Renal cortex interstitium (tissue), 11 donors: ENCODE results near the gene MAGI2. TPM values are rescaled to one million over a fixed set of nuclear protein-coding genes. Genes with fewer than 3 reads are reported as not detected.

Experiments used
- DNase-seq, 11 donors: peaks; one replicate each; pipeline ENCODE4 v3.0.0-alpha.2; 2013; ENCODE audit warnings: low read depth in 9 of 11, low spot score in 4 of 11; ENCODE audit errors: extremely low read depth in 1 of 11
- polyA plus RNA-seq, 3 donors: library from polyadenylated mRNA; unstranded; fragments of 120-200 nt; gene quantifications; one replicate each; pipeline ENCODE4 v1.2.1, GENCODE V29; 2013; ENCODE audit not compliant: insufficient read length in 3 of 3

The MAGI2 gene
- polyA plus RNA-seq, 3 donors = 32.0 to 34.5 (median 33.9) TPM

DNA sequence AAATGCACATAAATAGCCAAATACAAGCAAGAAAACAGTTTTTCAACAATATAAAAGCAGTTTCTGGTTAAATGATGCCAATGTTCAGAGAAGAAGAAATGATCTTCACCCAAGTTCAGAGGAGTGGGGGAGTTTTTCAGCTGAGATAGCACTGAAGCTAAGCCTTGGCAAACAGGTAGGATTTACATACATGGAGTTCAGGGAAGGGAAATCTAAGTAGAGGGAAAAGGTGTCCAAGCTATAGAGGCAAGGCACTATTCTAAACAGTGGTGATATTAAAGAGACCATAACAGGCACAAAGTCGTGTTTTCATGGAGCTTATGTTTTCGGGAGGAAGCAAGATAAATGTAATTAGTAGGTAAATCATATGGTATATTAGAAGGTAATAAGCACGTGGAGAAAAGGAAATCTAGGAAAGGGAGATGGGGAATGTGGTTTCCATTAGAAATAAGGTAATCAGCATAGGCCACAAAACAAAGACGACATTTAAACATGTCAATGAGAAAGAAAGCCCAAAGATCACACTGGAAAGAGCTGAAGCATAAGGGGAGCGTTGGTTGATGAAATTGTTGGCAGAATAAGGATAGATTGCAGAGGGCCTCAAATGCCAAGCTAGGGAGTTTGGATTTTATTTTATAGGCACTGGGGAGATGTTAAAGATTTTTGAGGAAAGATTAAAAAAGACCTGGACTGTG lies 704.3 kb downstream of the MAGI2 start:
- DNase-seq = no peak

DNA sequence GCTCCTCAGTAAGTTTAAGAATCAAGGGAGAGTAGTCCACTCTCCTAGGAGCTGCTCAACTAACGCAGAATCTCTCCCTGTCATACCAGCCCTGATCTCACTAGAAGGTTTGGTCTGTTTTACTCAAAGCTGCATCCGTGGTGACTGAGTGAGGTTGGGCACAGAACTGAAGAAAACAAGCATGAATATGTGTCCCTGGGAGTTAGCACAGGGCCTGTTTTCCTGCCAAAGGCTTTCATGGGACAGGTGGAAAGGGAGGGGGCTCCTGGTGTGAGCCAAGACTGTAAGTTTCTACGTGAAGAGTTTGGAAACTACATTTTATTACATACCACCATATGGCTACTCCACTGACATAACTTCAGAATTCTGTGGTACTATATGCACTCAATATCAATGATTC lies 705.9 kb downstream of the MAGI2 start:
- DNase-seq = no peak

DNA sequence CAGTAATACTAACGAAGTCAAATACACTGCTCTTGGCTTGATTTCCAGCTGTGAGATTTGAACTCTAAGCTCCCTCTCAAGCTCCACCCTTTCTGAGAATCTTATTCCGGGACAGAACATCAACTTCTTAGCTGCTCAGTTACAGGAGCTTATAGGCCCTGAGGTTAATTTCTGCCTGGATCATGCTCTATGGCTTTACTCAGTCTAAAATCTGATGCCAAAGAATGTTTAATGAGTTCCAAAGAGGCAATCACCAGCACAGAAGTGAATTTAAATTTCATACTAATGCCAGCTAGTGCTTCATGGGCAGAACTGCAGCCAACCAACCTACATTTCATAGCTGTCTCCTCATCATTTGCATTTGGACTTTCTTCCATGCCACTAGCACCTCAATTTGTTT lies 707.2 kb downstream of the MAGI2 start:
- no peak for DNase-seq

DNA sequence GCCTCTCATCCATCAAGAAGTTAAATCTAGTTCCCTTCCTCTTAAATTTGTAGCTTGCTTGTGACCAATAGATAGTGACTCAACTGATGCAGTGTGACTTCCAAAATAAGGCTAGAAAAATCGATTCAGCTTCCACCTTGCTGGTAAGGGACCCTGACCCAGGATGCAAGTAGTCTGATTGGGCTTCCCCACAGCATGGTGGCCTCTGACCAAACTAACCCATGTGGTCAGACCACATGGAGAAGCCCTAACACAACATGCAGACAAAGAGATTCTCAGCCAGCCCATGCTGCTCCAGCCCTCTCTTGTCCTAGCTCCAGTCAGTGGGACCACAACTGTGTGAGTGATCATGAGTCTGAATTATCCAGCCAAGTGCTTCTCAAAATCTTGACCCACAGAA lies 710.8 kb downstream of the MAGI2 start:
- no peak for DNase-seq

DNA sequence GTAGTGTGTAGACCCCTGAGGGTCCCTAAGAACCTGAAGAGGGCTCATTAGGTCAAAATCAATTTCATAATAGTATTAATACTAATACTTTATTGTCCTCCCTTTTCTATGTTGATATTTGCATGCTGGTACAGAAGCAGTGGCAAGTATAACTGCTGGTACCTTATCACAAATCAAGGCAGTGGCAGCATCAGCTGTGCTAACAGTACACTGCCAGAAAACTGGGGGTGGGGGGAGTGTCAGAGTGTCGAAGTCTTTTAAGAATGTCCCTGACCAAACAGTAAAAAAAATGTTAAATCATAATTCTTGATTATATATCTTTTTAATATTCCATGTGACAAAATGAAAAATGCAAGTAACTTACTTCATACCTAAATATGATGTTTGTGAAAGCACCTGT lies 716.9 kb downstream of the MAGI2 start:
- no peak for DNase-seq

DNA sequence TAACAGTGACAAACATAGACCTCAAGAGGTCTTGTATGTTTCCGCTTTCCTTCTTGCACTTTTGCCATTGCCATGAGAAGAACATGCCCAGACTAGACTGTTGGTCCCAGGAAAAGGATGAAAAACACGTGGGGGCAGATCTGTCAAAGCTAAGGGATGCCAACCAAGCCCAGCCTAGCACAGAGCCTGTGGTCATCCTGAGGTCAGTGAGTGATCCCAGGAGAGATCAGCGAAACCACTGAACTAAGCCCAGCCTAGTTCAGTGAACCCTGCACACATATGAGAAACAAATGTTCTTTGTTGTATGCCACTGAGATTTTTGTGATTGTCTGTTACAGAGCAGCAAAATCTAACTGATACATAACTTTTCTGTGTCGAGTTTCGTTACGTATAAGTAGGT lies 718.8 kb downstream of the MAGI2 start:
- no peak for DNase-seq

DNA sequence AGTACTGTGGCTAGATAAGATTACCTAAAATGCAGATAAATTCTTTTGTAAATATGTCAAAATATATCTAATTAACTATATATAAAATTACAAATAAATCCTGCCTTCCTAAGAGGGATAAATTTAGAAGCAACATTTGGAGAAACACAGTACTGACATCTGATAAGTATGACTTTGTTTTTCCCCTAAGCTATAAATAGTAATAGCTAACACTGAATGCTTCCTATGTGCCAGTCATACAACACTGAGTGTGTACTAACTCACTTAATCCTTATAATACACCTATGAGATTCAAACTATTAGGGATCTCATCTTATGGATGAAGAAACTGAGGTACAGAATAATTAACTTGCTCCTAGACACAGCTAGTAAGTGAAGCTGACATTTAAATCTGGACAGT lies 733.4 kb downstream of the MAGI2 start:
- DNase-seq = no peak

DNA sequence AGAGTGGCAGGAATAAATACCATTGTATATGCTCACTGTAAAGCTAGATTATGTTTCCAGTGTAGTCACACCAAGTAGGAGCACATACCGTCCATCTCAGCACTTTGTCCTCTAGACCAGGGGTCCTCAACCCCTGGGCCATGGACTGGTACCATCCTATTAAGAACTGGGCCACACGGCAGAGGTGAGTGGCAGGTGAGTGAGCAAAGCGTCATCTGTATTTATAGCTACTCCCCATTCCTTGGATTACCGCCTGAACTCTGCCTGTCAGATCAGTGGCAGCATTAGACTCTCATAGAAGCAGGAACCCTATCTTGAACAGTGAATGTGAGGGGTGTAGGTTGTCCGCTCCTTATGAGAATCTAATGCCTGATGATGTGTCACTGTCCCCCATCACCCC lies 735.3 kb downstream of the MAGI2 start:
- no peak for DNase-seq

DNA sequence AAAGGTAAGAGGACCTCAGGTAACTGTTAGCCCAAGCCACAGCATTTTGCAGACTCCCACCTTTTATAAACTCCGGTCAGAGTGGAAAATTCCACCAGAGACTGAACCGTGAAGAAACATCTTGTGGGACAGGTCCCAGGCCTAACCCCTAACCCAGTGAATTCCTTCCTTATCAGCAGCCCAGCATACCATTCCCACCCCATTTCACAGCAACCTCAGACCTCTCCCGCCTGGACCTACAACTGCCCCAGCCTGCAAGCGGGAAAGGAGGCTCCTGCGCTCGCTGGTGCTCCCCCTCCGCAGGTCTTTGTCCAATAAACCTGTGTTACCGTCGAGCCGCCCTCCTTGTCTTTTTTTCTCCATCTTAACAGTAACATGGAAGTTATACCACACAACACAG lies 736.6 kb downstream of the MAGI2 start:
- no peak for DNase-seq

DNA sequence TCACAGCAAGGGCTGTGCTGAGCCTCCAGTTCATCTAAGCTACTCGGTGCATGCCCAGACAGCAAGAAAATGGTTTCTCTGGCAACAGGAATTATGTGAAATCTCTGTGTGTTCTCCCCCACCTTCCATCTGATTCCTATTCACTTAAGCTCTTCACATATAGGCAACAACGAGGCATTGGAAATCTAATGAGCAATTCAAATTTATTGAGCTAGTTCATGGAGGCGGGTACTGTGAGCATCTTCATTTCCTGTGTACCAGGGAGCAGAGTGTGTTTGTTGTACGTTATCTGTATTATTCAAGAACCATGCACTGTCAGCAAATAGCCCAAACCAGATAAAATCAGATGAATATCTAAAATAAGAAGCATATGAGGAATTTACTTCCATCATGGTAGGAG lies 739.1 kb downstream of the MAGI2 start:
- DNase-seq = no peak

DNA sequence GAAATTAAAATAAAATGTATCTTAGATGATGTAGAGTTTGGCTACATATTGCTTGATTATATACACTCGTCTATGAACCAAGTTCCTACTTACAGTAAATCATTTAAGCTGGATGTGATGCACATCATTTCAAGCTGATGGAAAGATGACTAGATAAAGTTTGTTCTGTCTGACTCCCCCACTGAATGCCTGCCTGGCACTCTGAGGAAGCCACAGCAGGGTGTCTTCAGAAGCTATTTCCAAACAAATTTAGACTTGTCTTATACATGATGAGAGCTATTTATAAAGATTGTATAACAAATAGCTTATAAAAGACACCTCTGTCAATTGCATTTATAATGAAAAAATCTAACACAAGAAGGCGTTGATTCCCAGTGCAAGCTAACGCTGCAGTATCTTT lies 741.4 kb downstream of the MAGI2 start:
- DNase-seq = no peak

DNA sequence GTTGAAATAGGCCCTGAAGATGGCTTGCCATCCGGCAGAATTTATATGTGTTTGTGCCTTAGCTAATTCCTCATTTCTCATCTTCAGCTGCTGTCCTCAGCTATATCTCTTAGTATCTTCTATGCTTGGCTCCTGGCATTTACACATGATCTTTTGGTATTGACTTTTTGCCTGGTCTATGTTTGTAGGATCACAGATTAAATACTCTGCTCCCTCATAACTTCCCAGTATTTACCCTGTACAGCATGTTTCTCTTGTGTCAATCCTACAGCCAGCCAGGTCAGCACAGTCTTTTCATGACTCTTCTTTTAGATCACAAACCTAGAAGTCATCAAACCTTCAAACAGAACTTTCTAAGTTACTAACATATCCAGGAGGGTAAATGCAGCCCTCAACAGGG lies 743.8 kb downstream of the MAGI2 start:
- DNase-seq = no peak

DNA sequence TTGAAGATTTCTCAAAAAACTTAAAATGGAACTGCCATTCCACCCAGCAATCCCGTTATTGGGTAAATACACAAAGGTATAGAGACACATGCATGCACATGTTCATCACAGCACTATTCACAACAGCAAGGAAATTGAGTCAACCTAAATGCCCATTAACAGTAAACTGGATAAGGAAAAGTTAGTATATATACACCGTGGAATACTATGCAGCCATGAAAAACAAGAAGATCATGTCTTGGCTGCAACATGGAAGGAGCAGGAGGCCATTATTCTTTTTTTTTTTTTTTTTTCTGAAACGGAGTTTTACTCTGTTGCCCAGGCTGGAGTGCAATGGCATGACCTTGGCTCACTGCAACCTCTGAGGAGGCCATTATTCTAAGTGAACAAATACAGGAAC lies 749.0 kb downstream of the MAGI2 start:
- DNase-seq = no peak

DNA sequence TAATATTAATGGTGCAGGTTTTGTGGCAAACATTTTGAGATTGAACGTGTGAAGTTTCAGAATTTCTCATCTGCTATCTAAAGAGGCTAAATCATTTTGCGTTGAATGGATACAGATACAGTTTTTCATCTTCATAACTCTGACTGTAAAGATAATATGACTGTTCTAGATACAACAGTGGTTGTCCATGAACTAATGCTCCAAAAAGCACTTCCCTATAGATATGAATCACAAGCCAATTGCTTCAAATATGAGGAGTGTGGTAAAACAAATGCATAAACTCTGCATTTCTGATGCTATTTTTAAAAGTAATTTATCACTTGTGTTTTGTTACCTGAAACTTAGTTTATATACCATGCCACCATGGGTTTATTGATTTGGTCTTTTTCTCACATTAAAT lies 750.1 kb downstream of the MAGI2 start:
- DNase-seq = no peak

DNA sequence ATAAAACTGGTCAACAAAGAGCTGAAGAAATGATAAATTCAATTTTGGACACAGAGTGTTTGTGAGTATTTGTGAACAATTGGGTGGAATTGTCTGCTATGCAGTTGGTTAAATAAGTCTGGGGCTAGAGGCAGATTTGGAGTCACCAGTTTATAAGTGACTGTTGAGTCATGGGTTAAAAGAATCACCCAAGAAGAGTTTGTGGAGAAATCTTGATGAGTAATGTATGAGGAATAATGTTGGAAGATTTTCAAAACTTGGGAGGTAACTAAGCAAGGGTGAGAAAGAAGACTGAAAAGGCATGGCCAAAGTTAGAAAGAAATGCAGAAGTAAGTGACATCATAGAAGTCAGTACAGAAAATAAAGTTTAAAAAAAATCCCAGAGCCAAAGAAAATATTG lies 750.7 kb downstream of the MAGI2 start:
- no peak for DNase-seq

DNA sequence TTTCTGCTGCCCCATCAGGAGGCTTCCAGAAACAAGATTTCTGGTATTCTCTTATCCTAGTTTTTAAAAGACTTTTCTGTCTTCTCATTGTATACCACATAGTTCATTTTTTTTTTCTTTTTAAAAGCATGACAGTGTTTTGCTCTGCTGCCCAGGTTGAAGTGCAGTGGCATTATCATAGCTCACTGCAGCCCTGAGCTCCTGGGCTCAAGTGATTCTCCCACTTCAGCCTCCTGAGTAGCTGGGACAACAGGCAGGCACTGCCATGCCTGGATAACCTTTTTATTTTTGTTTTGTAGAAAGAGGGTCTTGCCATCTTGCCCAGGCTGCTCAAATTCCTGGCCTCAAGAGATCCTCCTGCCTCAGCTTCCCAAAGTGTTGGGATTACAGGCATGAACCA lies 757.6 kb downstream of the MAGI2 start:
- no peak for DNase-seq

DNA sequence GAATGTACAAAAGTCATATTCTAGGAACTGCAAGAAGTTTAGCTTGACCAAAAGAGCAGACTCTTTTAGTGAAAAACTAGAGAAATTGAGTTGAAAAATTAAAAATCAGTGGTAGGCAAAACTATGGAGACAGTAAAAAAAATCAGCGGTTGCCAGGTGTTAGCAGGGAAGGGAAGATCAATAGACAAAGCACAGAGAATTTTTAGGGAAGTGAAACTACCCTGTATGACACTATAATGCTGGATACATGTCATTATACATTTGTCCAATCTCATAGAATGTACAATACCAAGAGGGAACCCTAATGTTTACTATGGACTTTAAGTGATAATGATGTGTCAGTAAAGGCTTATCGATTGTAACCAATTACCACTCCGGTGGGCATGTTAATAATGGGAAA lies 761.9 kb downstream of the MAGI2 start:
- no peak for DNase-seq

DNA sequence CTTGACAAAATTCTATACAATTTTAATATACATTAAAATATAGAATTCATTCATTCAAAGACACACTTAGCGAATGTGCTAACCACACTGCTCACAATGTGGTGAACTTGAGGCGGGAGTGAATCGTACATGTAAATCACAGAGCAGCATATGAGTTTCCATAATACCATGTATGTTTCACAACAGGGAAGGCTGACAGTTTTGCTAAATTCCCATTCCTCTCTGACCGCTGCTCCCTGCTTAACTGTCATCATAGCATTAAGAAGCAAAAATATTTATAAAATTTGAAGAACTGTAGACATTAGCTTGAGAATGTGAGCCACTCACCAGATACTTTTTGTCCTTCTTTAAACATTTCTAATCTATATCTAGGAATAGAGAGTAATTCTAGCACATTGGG lies 763.3 kb downstream of the MAGI2 start:
- DNase-seq = no peak

DNA sequence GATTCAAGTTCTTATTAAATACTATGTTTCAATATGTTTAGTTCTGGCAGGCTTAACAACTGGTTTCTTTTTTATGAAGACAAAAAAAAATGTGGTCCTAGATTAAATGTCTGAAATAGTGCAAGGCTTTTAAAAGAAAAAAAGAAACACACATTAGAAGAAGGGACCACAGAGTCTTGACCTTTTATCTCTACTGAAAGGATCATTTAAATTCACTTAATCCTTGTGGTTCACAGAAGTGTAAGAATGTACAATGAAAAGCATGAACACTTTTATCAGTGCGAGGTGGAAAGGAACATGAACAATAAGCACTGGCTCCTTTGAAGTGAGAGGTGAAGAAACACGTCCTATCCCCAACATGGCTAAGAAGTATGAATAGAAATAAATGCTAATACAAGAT lies 765.1 kb downstream of the MAGI2 start:
- DNase-seq = no peak

DNA sequence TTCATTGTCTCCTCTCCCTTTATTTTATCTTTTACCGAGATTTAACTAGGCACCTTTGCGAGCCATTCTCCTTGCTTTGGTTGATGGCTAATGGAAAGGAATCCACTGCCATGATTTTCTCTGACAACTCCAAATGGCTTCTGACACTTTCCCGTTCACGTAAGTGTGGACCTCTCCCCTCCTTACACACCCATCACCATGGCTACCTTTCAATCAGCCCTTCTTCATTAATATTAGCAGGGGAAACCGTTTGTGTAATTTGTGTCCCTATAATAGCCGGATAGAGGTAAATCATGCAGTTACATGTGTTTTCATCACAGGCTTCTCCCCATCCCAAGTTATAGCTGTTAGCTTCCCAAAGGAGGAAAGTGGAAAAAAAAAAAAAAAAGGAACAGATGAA lies 767.3 kb downstream of the MAGI2 start:
- DNase-seq = no peak

DNA sequence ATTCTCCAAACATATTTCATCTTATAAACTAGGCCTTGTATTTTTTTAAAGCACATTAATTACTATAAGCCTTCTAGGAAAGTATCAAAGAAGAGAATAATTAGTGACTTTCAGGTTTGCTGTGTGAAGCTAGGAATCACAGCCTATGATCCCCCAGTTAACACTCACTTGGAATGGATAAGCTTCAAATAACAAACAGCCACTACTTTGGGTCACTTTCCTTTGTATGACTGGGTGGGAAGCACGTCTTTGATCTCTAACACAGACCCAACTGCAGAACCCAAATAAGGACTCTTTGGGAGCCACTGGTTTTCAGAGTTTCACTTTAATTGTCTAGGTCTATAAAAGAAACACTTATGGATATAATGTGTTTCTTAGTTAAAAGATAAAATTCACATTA lies 769.3 kb downstream of the MAGI2 start:
- no peak for DNase-seq

DNA sequence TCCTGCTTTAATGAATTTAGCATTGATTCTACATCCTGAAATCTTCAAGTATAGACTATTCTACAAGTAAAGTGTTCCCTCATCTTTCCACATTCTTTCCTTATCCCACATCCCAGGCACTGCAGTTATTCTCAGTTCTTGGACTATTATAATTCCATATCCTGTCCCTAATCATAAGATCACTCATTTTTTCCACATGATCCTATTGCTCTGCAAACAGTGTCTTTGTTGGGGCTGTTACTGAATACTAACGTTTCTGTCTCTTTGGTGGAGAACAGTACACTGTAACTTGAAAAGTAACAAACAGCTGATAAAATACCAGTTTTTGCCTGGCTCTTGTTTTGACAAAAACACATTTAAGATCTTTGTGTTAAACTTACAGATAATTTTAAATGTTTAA lies 769.9 kb downstream of the MAGI2 start:
- DNase-seq = no peak
